DMS79 treated with DMSO at 0.1 percent for 48 hours (cell line): ENCODE results near the gene TMEM44.

Source experiments
- DNase-seq: peaks from one replicate; lab custom pipeline; 2025; lab: John Stamatoyannopoulos, UW

TMEM44 gene

DNA sequence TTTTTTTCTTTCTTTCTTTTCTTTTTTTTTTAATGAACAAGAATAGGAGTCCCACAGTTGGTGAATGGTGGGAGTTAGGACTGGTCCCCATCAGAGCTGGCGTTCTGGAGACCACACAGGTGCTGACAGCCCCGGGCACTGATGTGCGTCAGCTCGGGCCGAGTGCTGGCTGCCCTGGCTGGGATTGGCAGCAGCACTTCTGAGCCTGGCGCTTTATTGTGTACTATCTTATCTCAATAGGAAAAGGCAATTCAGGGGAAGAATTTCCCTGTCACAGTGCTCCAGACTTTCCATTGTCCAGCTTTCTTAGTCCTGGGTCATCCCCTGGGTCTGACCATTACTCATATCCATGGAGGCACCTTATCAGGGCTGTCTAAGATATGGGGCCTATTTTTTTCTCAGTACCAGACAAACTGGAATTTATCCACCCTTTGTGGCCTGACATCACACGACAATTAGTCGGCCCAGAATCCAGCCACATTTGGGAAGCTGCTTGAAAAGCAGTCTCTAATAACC, 54.1 kb downstream of the TMEM44 start:
- no peak for DNase-seq

DNA sequence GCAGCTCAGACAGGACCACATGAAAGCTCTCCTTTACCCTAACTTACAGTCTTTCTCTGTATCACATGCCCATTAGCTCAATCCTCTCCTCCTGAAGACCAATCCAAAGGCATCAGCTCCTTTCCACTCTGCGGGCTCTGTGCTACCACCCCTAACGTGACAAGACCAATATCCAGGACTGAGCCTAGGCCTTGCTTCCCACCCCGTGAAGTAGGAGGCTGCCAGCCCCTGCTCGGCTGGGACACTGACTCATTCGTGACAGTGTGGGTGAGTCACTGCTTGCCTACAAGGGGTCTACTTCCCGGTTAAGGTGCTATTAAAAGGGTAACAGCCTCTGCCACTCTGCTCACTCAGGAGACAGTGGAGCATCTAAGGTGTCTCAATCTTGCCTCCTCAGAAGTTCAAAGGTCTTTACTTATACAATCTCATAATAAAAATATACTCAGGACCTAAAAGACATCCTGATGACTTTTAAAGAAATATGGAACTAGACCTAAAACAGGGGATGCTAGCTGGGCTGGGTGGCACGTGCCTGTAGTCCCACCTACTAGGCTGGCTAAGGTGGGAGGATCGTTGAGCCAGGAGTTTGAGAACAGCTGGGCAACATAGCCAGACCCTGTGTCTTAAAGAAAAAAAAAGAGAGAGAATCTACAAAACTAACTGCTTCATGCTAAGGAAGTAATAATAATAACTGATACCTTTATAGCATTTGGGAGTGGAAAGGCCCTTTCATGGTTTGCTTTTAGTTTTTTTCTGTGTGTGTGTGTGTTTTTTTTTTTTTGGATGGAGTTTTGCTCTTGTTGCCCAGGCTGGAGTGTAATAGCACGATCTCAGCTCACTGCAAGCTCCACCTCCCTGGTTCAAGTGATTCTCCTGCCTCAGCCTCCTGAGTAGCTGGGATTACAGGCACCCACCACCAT, 55.0 kb downstream of the TMEM44 start:
- DNase-seq, result no peak

DNA sequence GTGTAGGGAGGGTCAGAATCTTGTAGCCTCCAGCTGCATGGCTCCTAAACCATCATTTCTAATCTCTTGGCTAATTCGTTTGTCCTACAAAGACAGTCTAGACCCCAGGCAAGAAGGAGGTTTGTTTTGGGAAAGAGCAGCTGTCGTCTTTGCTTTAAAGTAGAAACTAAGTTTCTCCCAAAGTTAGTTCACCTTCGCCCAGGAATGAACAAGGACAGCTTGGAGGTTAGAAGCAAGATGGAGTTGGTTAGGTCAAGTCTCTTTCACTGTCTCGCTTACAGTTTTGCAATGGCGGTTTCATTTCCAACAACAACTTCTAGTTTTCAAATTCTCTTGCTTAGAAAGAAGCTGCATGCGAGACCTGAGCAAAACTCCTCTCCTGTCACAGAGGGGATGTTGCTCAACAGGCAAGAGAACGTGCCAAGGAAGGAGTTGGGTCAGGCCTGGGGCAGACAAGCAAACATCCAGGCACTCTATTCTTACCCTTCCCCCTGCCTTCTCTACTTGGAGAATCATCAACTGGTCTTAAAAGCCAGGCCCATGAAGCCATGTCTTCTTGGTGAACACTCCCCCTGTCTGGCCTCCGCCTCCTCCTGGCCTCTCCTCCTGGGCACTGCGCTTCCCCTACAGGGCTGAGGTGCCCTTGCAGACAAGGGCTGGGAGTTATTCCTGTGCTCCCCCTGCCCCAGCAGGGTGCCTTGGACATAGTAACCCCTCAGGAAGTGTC, 57.6 kb downstream of the TMEM44 start:
- no peak for DNase-seq

DNA sequence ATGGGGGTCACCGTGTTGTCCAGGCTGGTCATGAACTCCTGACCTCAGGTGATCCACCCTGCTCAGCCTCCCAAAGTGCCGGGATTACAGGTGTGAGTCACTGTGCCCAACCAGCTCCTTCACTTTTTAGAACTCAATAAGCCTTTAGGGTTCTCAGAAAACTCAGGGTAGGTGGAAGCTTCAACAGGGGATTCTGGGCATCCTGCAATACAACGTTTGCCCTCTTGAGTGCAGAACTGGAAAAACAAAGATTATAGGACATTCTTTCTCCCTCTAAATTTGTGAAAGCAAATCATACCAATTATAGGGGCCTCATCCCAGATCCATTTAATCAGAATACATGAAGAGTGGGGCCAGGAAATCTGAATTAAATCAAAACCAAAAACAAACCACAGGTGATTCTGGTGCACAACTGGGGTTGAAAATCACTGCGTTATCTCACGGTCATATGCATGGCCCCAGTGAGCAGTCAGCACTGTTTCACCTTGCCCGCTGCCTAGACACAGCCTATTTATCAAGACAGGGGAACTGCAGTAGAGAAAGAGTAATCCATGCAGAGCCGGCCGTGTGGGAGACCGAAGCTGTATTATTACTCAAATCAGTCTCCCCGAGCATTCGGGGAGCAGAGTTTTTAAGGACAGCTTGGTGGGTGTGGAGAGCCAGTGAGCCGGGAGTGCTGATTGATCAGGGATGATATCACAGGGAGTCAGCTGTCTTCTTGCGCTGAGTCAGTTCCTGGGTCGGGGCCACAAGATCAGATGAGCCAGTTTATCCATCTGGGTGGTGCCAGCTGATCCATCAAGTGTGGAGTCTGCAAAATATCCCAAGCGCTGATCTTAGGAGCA, 58.4 kb downstream of the TMEM44 start:
- no peak for DNase-seq

GRCh38 chr3:194573680-194574437, 59.4 kb downstream of the TMEM44 start:
- DNase-seq, result peak; percentile 17

DNA sequence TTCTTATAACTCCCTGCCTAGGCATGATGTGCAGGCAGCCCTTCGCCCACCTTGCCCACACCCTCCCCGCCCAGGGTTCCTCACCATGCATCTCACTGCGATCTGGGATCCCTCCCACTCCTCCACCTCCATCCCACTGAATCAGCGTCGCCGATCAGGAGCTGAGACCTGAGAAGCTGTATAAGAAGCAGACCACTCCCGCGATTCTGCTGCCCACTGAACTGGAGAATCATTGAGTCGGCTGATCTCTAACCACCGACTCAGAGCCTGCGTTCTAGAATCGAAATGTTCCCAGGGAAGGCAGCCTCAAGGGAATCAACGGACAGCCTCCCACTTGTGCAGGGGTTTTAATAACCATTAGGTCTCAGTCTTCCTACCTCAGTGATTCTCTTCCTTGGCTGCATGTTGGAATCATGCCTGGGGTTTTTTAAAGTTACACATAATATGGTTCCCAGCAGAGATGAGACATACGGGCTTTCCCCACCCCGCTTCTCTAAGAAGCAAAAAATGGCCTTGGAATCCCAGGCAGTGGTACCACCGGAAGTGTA, 60.2 kb downstream of the TMEM44 start:
- DNase-seq, result no peak

DNA sequence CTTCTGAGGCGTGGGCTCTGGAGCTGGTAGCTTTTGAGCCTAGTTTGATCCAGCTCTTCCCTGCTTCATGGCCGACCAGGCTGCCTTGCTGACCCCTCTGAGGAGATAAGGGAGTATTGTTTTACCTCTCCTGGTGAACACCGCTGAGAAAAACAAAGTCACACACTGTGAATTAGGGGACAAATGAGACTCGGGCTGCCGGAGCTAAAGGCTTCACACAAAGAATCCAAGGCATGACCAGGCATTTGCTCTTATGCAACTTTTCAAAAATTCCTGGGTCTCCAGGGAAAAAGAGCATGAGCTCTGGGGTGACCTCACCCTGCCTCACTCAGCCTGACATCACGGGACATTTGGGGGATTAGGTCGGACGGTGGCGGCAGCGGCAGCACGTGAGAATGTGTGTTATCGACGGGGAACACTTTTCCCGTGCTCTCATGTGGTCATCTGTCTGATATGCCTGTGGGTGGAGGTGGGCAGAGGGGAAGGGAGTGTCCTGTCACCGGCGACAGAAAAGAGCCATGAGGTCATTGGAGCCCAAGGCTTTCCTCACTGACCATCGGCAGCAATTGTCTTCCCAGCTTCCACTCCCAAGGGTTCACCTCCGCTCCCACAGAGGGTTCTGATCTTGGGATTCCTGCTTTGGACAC, 61.0 kb downstream of the TMEM44 start:
- no peak for DNase-seq

- DNase-seq, result no peak
These were observed 61.6 kb downstream of the TMEM44 start for GRCh38 chr3:194571491-194572142.

DNA sequence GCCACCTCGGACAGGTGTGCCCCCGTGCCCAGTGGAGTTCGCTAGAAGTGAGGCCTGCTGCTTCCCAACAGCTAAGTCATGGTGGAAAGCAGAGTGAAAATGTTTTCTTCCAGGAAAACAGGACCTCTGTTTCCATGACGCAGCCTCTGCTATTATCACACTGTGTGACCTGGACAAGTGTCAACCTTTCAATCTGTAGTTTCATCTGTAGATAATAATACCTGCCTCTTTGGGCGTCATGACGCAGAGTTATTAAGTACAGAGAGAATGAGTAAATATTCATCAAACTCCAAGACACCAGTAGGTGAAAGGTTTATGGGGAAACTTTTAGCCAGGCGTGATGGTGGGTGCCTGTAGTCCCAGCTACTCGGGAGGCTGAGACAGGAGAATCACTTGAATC, 62.3 kb downstream of the TMEM44 start:
- no peak for DNase-seq

DNA sequence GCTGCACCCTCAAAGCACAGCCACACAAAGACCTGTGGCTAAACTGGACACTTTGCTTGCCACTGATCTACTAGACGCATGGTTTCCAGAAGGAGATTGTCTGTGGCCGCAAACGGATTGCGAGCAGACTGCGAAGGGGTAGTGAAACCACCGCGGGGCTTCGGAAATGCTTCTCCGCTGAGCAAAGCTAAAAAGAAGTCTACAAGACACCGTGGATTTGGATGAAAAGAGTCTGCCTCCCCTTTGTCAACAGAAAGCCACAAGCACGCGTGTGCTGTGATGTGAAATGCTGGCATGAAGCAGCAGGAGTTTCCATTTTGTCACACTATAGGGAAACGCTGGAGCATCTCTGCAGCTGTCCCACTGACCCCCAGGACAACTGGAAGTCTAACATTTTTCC, 63.0 kb downstream of the TMEM44 start:
- no peak for DNase-seq

- DNase-seq, result no peak
These were observed 64.0 kb downstream of the TMEM44 start for GRCh38 chr3:194569252-194569651.

- no peak for DNase-seq
These were observed 67.5 kb downstream of the TMEM44 start for GRCh38 chr3:194565597-194566190.

- DNase-seq, result no peak
These were observed 70.2 kb downstream of the TMEM44 start for GRCh38 chr3:194562986-194563385.

GRCh38 chr3:194561306-194561974, 71.8 kb downstream of the TMEM44 start:
- DNase-seq, result no peak

GRCh38 chr3:194560047-194560446, 73.2 kb downstream of the TMEM44 start:
- no peak for DNase-seq

- no peak for DNase-seq
These were observed 73.7 kb downstream of the TMEM44 start for GRCh38 chr3:194559530-194559929.

- no peak for DNase-seq
These were observed 76.8 kb downstream of the TMEM44 start for GRCh38 chr3:194556086-194557056.
